Trophoblast cell (in vitro differentiated cells and primary cell): ENCODE results near the gene MRPL27.
A peak's percentile ranks its signal among the peaks of the same experiment; 100 is the strongest.

Experiments
- DNase-seq, 2 donors: peaks; one replicate each; pipeline ENCODE4 v3.0.0-alpha.2; 2016
- H2AFZ ChIP-seq: 2 replicates; pipeline ENCODE4 v1.6.1; 2013; ENCODE audit warnings: low read length, moderate library complexity, mild to moderate bottlenecking; ENCODE audit not compliant: insufficient read depth, poor library complexity
- H2AK5ac ChIP-seq: 2 replicates; pipeline ENCODE4 v1.6.1; 2013; ENCODE audit warnings: mild to moderate bottlenecking, low read length
- H2BK120ac ChIP-seq: 2 replicates; pipeline ENCODE4 v1.6.1; 2013; ENCODE audit warnings: low read length, mild to moderate bottlenecking, moderate library complexity; ENCODE audit not compliant: insufficient read depth, poor library complexity
- H2BK12ac ChIP-seq: 2 replicates; pipeline ENCODE4 v1.6.1; 2013; ENCODE audit warnings: mild to moderate bottlenecking, low read length, moderate library complexity
- H2BK5ac ChIP-seq: 2 replicates; pipeline ENCODE4 v1.6.1; 2013; ENCODE audit warnings: low read length, low read depth, moderate library complexity, mild to moderate bottlenecking; ENCODE audit not compliant: poor library complexity
- H3K14ac ChIP-seq: 2 replicates; pipeline ENCODE4 v1.6.1; 2013; ENCODE audit warnings: mild to moderate bottlenecking, low read length
- H3K18ac ChIP-seq: 2 replicates; pipeline ENCODE4 v1.6.1; 2013; ENCODE audit warnings: mild to moderate bottlenecking, low read length
- H3K23ac ChIP-seq: 2 replicates; pipeline ENCODE4 v1.6.1; 2013; ENCODE audit warnings: low read length
- H3K27ac ChIP-seq: 2 replicates; pipeline ENCODE4 v1.5.1; 2013; ENCODE audit warnings: low read depth, mild to moderate bottlenecking, inconsistent platforms, low read length, moderate library complexity
- H3K27me3 ChIP-seq: 2 replicates; pipeline ENCODE4 v1.6.1; 2013; ENCODE audit warnings: inconsistent platforms, mild to moderate bottlenecking, low read length, moderate library complexity; ENCODE audit not compliant: insufficient read depth
- H3K36me3 ChIP-seq, 2 experiments: 1 replicate in 1 of 2; 2 replicates in 1 of 2; pipeline ENCODE4 v1.6.1; 2013; ENCODE audit warnings: low read length in 2 of 2, mild to moderate bottlenecking in 2 of 2, moderate library complexity in 1 of 2; ENCODE audit not compliant: insufficient read depth in 2 of 2, control insufficient read depth in 1 of 2
- H3K4ac ChIP-seq: 2 replicates; pipeline ENCODE4 v1.6.1; 2013; ENCODE audit warnings: low read depth, mild to moderate bottlenecking, low read length, moderate library complexity
- H3K4me1 ChIP-seq, 2 experiments: 1 replicate in 1 of 2; 2 replicates in 1 of 2; pipeline ENCODE4 v1.6.1; 2013; ENCODE audit warnings: low read length in 2 of 2, mild to moderate bottlenecking in 2 of 2, moderate library complexity in 1 of 2; ENCODE audit not compliant: insufficient read depth in 2 of 2, control insufficient read depth in 1 of 2
- H3K4me2 ChIP-seq: 2 replicates; pipeline ENCODE4 v1.6.1; 2013; ENCODE audit warnings: inconsistent platforms, mild to moderate bottlenecking, low read length, moderate library complexity
- H3K4me3 ChIP-seq: 2 replicates; pipeline ENCODE4 v1.5.1; 2013; ENCODE audit warnings: mild to moderate bottlenecking, low read depth, low read length, inconsistent platforms
- H3K79me1 ChIP-seq: one replicate; pipeline ENCODE4 v1.6.1; 2013; ENCODE audit warnings: low read length
- H3K79me2 ChIP-seq: 2 replicates; pipeline ENCODE4 v1.6.1; 2013; ENCODE audit warnings: low read length, mild to moderate bottlenecking; ENCODE audit not compliant: control insufficient read depth, insufficient read depth, poor library complexity
- H3K9ac ChIP-seq: 2 replicates; pipeline ENCODE4 v1.6.1; 2013; ENCODE audit warnings: mild to moderate bottlenecking, low read length
- H3K9me3 ChIP-seq: 2 replicates; pipeline ENCODE4 v1.6.1; 2013; ENCODE audit warnings: low read depth, mild to moderate bottlenecking, control low read depth, inconsistent platforms, low read length; ENCODE audit not compliant: insufficient read depth
- H4K12ac ChIP-seq: 2 replicates; pipeline ENCODE4 v1.6.1; 2013; ENCODE audit warnings: low read depth, mild to moderate bottlenecking, low read length, moderate library complexity
- H4K8ac ChIP-seq: 2 replicates; pipeline ENCODE4 v1.6.1; 2013; ENCODE audit warnings: low read depth, mild to moderate bottlenecking, low read length, moderate library complexity
- H4K91ac ChIP-seq: one replicate; pipeline ENCODE4 v1.6.1; 2013; ENCODE audit warnings: low read depth, mild to moderate bottlenecking, low read length, moderate library complexity
- WGBS: extraction: QIAGEN DNeasy Blood & Tissue Kit; methylation state at CpG from one replicate; pipeline ENCODE4 v1.1.7; 2013; ENCODE audit warnings: missing lambda C conversion rate; ENCODE audit not compliant: insufficient read length, insufficient coverage; ENCODE audit errors: extremely low coverage; 5-methylcytosine and 5-hydroxymethylcytosine counted together

Gene MRPL27

GRCh38 chr17:50363217-50364060 is 9.5 kb downstream of the MRPL27 start:
- no peak overlapping the region for H2BK120ac ChIP-seq
- no peak overlapping the region for H3K27ac ChIP-seq
- H3K9ac ChIP-seq = no peak overlapping the region
- H3K79me2 ChIP-seq = no peaks in the 10 kb centered on the region
- no peak overlapping the region for H2BK12ac ChIP-seq
- DNase-seq = no peak
- H3K4me3 ChIP-seq = no peak overlapping the region
- no peak overlapping the region for H4K12ac ChIP-seq
- H3K36me3 ChIP-seq = peaks cover 39 to 53% of the 10 kb centered on the region in 2 experiments
- H3K9me3 ChIP-seq = no peaks in the 10 kb centered on the region
- H4K8ac ChIP-seq = no peak overlapping the region
- no peak overlapping the region for H3K4me2 ChIP-seq
- no peaks in the 10 kb centered on the region for H3K79me1 ChIP-seq
- H3K4me1 ChIP-seq = peaks cover 7 to 20% of the 10 kb centered on the region in 2 experiments
- no peak overlapping the region for H2BK5ac ChIP-seq
- no peak overlapping the region for H3K4ac ChIP-seq
- H2AK5ac ChIP-seq = no peak overlapping the region
- WGBS = no CpG with 5 or more reads among the region's 8 CpGs
- no peak overlapping the region for H3K14ac ChIP-seq
- no peak overlapping the region for H3K18ac ChIP-seq
- no peaks in the 10 kb centered on the region for H3K27me3 ChIP-seq
- H3K23ac ChIP-seq = no peak overlapping the region
- no peak overlapping the region for H2AFZ ChIP-seq
- H4K91ac ChIP-seq = no peak overlapping the region

GRCh38 chr17:50362661-50363060 is 10.3 kb downstream of the MRPL27 start:
- H3K27me3 ChIP-seq = no peaks in the 10 kb centered on the region
- H4K91ac ChIP-seq = no peak overlapping the region
- H2AK5ac ChIP-seq = no peak overlapping the region
- H2BK120ac ChIP-seq = no peak overlapping the region
- H4K8ac ChIP-seq = no peak overlapping the region
- no peak overlapping the region for H3K14ac ChIP-seq
- H3K18ac ChIP-seq = no peak overlapping the region
- H3K4ac ChIP-seq = no peak overlapping the region
- H2AFZ ChIP-seq = no peak overlapping the region
- whole genome bisulfite sequencing = no CpG with 5 or more reads among the region's 7 CpGs
- H2BK5ac ChIP-seq = no peak overlapping the region
- no peak overlapping the region for H3K4me3 ChIP-seq
- no peaks in the 10 kb centered on the region for H3K79me2 ChIP-seq
- H3K4me2 ChIP-seq = no peak overlapping the region
- no peak overlapping the region for H3K9ac ChIP-seq
- peaks cover 39 to 51% of the 10 kb centered on the region in 2 experiments for H3K36me3 ChIP-seq
- no peak overlapping the region for H3K27ac ChIP-seq
- DNase-seq = no peak
- peaks cover 7 to 20% of the 10 kb centered on the region in 2 experiments for H3K4me1 ChIP-seq
- H3K79me1 ChIP-seq = no peaks in the 10 kb centered on the region
- no peak overlapping the region for H4K12ac ChIP-seq
- no peaks in the 10 kb centered on the region for H3K9me3 ChIP-seq
- H3K23ac ChIP-seq = no peak overlapping the region
- no peak overlapping the region for H2BK12ac ChIP-seq

- WGBS = no CpG with 5 or more reads among the region's 11 CpGs
- no peak overlapping the region for H2BK5ac ChIP-seq
- no peaks in the 10 kb centered on the region for H3K79me2 ChIP-seq
- no peak overlapping the region for H2AK5ac ChIP-seq
- no peaks in the 10 kb centered on the region for H3K9me3 ChIP-seq
- H3K4me3 ChIP-seq = no peak overlapping the region
- peaks cover 7 to 20% of the 10 kb centered on the region in 2 experiments for H3K4me1 ChIP-seq
- H3K27me3 ChIP-seq = no peaks in the 10 kb centered on the region
- no peaks in the 10 kb centered on the region for H3K79me1 ChIP-seq
- no peak overlapping the region for H3K27ac ChIP-seq
- H4K12ac ChIP-seq = no peak overlapping the region
- H3K23ac ChIP-seq = no peak overlapping the region
- H3K36me3 ChIP-seq = peaks cover 37 to 49% of the 10 kb centered on the region in 2 experiments
- no peak overlapping the region for H2BK12ac ChIP-seq
- no peak overlapping the region for H2AFZ ChIP-seq
- H4K8ac ChIP-seq = no peak overlapping the region
- H4K91ac ChIP-seq = no peak overlapping the region
- H3K4ac ChIP-seq = no peak overlapping the region
- no peak overlapping the region for H3K9ac ChIP-seq
- no peak overlapping the region for H3K4me2 ChIP-seq
- no peak overlapping the region for H2BK120ac ChIP-seq
- H3K14ac ChIP-seq = no peak overlapping the region
- DNase-seq = peak; percentile 40 to 64
- H3K18ac ChIP-seq = no peak overlapping the region
Measured at GRCh38 chr17:50361561-50362480, 11.2 kb downstream of the MRPL27 start.

GRCh38 chr17:50360486-50361115 is 12.4 kb downstream of the MRPL27 start:
- Histone ChIP-seq H3K27ac (no peak overlapping the region), H4K8ac (no peak overlapping the region), H3K23ac (no peak overlapping the region), H3K18ac (no peak overlapping the region), H3K4me1 (peaks cover 7 to 20% of the 10 kb centered on the region in 2 experiments), H3K9ac (no peak overlapping the region), H2AFZ (no peak overlapping the region), H3K4me3 (no peak overlapping the region), H3K14ac (no peak overlapping the region), H3K4ac (no peak overlapping the region), H3K36me3 (peaks cover 37 to 50% of the 10 kb centered on the region in 2 experiments), H4K12ac (no peak overlapping the region), H3K27me3 (no peaks in the 10 kb centered on the region), H3K9me3 (peaks cover 2% of the 10 kb centered on the region), H2AK5ac (no peak overlapping the region), H2BK120ac (no peak overlapping the region), H2BK5ac (no peak overlapping the region), H3K4me2 (no peak overlapping the region), H3K79me1 (no peaks in the 10 kb centered on the region), H4K91ac (no peak overlapping the region), H2BK12ac (no peak overlapping the region), H3K79me2 (no peaks in the 10 kb centered on the region)
- WGBS = no CpG with 5 or more reads among the region's 11 CpGs
- no peak for DNase-seq
